Measurements from ENCODE around the gene FAM114A2.
"Not testable (repeated sequence)": the region's sequence is repeated elsewhere in the genome, so short reads cannot be mapped to it uniquely, and the experiment has no call there.

The FAM114A2 gene

DNA sequence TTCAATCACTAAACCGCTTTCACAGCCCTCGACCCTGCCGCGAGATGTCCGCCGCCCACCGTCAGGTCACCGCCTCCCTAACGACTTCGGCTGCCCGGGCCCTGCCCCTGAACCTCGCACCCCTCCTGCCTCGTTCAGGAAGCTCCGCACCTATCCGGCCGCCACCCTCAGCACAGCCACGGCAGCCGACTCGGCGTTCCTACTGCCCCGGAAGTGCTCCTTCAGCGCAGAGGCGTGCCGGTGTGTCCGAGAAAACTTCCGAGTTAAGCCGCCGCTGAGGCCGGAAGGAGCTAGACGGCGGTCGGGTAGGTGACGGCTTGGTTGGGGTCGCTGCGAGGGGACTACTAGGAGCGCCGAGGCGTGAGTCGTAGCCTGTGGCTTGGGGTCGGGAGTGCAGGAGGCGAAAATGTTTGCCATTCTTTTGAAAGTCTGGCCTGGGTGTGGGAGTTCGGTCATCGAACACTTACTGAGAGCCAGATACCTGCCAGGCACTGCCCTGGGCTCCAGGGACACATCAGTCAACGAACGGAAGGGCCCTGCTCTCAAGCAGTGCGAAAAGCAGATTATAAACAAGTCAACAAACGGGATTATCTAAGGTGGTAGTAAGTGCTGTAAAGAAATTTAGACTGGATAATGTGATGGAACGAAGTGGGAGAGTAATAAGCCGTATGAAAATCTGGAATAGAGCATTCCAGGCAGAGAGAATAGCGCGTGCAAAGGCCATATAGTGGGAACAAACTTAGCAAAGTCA is at the start of gene FAM114A2, which contains the start of gene MFAP3:
FAM114A2 (minus strand) TSS at position 204 of the 751 bp plus-strand sequence. CDS start 3,957 bp downstream, outside the sequence.
MFAP3 (plus strand) TSS at position 261 of the 751 bp plus-strand sequence. CDS start 10,756 bp downstream, outside the sequence.
- peak; percentile 73 for DNase-seq

DNA sequence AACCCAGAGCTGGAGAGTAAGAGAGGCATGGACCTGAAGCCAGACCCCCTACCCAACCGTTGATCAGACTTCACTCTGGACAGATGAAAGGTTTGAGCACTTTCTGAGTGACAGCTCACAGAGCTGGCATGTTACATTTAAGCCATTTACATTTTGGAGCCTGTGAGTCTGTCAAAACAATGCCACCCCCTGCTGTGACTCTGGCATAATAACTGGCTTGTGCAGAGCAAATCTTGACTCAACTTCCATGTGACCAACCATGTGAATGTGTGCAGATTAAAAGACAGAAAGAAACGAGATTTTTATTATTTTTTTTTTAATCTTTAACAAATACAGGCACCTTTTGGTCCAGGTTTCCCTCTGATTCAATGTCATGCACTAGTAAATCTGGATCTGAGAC is 48.5 kb upstream of the FAM114A2 start:
- no peak for DNase-seq

DNA sequence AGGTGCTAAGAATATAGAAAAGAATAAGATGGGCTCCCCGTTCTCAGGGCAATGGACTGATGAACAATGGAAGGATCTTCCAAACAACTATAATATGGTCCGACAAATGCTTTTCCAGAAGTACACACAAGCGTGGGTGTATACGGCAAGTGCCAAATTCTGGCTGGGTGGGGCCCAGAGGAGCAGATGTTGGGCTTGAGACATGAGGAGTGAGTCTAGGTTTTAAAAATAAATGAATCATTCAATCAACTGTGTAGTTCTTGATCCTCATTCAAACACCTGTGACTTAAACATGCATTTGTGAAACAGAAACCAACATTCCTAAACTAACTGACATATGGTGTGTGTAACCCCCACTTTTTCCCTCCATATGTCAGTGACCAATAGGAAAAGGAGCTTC is 47.9 kb upstream of the FAM114A2 start:
- no peak for DNase-seq

DNA sequence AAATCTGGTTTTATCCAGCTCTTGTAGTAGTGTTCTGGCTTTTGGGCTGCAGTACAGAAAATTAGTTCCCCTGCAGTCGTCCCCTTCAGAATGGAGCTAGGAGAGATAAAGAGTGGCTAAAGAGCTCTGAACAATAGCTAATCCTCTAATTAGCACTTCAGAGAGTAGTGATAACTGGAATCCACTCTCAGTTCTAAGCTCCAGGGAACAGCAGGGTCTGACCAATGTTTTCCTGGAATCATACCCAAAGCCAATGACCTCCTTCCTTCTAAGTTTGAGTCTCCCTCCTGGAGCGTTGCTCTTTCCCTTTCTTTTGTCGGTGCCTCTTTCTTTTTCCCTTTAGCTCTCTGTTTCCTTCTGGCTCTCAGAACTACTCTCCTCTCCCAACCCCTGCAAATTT is 47.4 kb upstream of the FAM114A2 start:
- no peak for DNase-seq

DNA sequence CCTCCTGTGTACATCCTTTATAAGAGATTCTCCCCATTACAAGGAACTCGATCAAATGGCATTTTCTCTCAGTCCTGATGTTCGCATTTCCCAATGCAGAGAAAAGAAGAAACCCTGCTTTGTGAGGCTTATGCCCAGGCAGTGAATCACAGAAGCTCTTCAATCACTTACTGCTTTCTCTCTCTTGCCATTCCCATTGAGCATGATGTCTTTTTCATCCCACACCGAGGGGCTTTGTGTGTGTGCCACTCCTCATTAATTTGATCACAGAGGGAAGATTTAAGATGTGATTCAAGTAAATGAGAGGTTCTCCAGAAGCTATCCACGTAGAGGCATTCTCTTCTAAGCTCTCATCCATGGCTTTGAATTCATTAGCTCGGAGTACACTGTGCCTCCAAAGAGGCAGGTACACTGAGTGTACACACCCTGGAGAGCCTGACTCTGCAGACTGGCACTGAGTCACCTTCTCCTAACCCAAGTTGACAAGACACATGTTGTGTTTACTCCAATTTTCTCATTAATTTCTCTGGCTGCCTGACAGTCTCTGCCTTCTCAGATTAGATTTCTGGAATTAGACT is 45.4 kb upstream of the FAM114A2 start:
- DNase-seq, result no peak

DNA sequence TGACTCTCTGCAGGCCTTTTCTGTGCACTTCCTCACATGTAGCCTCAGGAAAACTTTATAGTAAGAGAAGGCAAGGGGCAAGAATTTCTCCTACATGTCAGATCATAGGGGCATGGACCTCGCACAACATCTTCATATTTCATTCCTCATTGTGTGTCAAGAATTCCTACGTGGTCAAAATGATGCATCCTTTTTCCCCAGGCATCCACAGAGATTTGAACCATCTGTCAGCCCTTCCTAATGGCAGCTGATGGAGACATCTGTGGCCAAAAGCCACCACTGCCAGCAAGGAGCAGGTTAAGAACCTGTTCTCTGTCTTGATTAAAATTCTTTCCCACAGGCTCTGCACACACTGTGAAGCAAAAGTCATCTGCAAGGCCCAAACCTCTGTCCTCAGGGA is 42.5 kb upstream of the FAM114A2 start:
- no peak for DNase-seq

DNA sequence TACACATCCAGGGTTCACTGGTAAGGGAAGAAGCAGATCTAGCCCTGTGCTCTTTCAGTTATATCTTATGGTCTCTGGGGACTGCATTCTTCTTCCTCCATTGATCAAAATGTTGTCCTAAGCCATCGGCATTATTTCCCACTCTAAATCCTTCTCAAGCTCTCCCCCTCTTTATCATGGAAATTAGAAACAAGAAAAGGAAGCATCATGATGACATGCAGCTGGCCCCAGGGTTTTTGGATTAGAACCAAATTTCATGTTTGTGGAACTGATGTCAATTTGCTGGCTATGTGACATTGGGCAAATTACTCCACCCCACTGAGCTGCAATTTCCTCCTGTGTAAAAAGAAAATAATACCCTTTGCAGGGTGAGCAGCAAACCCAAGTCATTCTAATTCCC is 39.6 kb upstream of the FAM114A2 start:
- no peak for DNase-seq

DNA sequence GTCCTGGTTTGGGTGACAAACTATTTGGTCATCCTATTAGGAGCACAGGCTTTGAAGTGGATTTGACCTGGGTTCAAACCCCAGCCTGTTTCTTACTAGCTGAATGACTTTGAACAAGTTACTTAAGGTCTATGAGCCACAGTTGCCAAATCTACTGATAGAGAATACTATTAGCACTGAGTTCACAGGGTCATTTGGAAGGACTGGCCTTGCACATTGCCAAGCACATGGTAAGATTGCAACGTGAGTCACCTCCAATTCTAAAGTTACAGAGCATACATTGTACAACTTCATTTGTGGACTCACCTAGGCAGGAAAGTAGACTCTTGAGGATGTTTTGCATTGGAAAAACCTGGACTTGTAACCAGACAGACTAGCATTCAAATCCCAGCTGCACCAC is 39.0 kb upstream of the FAM114A2 start:
- no peak for DNase-seq

DNA sequence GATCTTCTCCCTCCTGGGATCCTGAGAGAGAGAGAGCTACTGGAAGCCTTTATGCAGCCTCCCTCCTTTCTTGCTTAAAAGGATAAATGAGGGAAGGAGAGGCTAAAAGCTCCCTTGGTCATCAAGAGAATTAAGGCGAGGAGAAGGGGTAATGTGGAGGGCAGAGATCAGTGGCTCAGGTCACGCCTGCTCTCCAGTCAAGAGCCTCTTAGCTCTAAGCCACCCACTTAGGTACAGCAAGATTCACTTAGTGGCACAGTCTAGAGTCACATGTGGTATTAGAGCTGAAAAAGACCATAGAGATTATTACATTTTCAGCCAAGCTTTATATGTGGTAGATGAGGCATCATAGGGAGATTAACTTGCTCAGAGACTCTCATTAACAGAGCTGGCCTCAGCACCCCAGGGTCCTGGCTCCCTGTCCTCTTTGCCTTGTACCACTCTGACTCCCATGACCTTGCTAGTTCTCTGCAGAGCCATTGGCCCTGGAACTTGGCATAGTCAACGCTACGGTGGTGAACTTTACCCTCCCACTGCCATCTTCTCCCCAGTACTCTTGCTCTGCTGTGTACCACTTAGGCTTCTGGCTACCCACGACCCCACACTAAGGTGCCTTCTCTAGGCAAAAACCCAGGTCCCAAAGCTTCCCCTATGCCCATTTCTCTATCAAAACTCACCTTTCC is 37.7 kb upstream of the FAM114A2 start:
- no peak for DNase-seq

DNA sequence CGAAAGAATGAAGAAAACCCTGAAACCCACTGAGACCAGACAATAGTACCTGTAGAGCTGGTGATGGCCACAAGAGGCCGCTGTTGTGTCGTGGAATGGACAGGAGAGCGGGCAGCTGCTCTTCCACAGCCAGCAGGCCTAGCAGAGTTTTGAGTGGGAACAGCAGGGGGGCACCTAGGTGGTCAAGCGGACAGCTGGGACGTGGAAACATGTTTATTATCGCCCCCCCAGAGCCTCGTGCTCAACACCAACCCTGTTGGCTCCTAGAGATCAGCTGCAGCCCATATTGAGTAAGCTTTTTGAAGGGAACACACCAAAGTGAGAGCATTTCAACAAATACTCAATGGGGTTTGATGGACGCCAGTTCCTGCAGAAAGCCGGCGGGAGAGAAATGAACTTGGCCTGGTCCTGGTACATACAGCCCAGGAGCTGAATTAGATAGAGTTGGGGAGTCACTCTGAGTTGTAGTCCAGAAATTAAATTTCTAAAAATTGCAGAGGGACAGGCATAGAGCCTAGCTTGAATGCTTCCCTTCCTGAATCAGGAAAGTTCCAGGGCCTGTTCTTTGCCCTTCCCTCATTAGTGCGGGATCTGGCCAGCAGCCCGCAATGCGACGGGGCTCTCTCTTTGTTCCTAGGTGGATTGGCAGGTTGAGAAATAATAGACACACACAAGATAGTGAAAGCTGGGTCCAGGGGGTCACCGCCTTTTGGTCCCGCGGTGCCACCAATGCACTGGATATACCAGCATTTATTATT is 33.9 kb upstream of the FAM114A2 start:
- peak; percentile 81 for DNase-seq

DNA sequence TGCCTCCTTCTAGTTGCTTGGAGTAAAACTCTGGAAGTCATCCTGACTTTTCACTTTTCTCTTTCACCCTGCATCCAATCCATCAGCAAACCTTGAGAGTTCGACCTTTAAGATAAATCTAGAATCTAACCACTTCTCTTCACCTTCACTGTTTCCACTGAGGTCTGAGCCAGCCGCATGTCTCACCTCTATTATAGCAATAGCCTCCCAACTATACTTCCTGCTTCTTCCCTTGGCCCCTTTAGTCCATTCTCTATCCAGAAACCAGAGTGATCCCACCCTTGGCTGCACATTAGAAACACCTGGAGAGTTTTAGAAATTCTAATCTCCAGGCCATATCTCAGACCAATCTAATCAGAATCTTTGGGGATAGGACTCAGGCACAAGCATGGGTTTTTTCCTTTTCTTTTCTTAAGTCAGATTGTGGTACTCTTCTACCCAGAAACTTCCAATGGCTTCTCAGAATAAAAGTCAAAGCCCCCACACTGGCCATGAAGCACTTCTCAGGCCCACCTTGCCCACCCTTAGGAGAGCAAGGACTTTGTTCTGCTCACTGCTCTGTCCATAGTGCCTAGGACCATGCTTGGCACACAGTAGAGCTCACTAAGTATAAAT is 33.2 kb upstream of the FAM114A2 start:
- no peak for DNase-seq

DNA sequence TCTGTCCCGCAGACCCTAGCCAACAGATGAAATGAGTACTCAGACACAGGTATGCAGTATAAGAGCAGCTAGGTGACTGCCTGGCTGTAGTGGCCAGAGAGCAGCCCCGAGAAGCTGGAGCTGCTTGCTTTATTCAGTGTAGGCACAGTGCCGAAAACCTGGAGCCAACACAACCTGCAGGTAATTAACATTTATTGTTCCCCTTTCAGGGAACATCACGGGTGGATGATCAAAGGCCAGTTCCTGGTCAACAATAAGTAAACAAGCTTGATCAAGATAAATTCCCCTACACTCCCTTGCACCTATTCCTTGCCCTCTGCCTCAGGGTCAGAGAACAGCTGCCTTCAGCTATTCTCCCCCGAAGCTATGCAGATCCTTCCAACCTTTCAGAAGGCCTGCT is 31.1 kb upstream of the FAM114A2 start:
- not testable (repeated sequence) for DNase-seq

DNA sequence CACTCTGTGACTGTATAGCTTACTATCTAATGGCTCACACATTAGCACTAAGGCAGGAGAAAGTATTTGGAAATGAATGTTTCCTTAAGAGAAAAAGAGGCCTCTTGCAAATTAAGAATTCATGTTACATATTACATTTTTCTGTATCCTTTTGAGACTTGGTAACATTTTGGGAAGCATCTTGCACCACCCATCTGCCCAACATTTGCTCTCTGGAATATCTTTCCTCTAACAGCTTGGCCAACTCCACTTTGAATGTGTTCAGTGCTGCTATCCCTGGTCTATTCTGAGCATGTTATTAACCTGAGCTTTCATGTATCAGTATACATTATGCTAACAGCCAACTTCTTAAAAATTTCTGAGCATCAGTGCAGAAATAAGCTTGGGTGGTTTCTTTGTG is 27.3 kb upstream of the FAM114A2 start:
- no peak for DNase-seq

DNA sequence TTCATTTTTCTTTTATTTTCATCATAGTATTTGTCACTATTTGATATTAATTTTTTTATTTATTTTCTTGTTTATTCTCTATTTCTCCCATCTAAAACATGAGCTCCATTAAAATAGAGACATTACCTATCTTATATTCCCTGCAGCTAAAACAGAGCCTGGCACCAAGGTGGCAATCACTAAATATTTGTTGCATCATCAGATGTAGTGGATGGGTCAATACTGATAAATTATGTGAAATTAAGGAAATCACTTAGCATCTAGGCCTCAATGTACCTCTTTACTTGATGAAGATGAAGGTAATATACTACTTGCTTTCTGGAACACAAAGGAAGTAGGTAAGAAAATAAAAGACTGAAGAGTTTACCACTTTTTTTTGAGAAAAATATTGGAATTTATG is 24.7 kb upstream of the FAM114A2 start:
- no peak for DNase-seq

DNA sequence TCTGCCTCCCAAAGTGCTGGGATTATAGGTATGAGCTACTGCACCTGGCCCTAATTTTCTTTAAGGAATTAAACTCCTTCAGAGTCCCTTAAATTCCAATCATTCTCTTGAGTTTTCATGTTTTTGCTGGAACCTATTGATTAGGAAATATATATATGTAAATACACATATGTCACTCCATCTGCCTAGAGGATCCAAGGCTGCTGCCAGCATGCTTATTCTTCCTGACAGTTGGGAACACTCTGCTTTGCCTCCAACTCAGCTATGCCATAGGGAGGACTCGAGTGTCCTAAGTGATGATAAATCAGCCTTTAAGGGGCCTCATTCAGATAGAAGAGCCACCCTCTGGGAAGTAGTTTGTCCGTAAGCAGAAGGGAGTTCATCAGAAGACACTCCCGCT is 21.9 kb upstream of the FAM114A2 start:
- no peak for DNase-seq

DNA sequence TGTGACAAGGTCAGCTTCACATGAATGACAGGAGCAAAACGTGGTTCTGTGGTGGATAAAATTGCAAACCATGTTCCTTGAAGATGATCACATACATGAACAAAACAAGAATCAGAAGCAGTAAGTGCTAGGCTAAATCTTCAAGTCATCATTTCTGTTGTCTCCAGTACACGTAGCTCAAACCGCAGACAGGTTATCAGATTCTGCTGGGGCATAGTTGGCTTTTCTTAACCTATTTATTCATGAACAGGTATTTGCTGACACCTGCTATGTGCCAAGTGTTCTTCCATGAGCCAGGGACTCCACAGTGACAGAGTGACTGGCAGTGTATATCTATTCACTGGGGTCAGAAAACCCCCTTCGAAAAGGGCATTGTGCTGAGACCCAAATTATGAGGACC is 20.9 kb upstream of the FAM114A2 start:
- no peak for DNase-seq

DNA sequence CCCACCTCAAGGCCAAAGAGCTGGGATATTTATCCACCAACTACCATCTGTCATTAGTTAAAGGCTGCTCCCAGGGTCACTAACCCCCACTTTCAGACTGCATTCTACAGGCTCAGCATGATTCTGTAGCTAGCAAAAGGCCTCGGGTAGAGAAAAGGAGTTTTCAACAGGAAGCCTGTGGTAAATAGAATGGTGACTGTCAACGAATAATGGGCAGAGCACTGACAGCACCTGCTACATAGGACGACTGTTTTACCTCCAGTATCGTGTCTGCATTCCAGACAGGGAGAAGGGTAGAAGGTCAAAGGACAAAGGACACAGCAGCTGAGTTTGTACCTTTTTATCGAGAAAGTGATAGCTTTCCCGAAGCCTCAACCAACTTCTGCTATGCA is 20.3 kb upstream of the FAM114A2 start:
- DNase-seq, result no peak

DNA sequence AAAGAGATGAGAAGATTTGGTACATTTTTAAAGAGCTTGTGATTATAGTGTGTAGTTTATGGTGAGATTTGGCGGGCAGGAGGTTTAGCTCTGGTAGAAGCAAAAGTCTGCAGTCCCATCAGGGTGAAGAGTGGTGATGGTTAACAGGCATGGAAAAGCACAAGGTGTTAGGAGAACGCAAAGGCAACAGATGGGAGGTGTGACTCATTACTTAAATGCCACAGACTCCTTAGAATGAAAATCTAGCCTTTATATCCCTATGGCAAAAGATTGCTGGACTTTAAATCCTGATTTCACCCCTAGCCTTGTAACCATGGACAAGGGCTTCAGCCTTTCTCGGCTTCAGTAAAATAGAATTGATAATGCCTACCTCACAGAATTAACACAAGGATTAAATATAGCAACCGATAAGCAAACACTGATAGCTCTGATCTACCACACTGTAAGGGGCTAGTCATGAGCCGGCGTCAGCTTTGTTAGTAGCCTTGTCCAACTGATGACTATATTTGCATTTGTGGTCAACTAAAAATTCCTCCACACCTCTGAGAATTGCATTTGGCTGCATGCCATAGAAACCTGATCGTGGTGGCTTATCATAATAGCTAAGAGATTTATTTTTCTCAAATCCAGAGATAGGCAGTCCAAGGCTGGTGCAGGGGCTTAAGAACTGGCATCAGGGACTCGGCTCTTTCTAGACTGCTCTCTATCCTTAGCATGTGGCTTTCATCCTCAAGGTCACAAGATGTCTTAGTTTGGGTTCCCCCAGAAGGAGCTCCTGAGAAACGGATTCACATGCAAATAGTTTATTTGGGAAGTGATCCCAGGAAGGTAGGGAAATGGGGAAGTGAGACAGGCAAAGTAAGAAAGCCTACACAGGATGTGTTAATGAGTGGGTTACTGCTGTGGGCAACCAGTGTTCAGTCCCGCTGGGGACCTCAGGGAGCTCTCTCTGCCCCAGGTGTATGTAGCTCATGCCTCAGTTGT is 19.6 kb upstream of the FAM114A2 start:
- DNase-seq, result no peak

DNA sequence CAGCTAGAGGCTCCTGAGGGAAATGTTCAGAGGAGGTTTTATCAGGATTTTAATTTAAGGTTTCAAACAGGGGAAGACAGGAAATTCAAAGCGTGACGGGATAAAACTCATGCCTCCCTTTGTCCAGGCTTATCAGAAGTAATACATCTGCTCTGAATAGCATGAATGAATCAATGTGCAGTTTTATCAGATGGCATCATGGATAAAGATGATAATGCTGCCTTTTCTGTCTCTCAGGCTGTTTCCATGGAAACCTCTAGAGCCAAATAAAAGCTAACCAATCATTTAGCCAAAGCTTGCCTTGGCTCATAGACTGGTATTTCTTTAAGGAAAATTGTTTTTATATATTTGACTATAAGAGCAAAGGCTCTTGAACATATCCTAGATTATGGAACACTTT is 16.5 kb upstream of the FAM114A2 start:
- DNase-seq, result no peak

DNA sequence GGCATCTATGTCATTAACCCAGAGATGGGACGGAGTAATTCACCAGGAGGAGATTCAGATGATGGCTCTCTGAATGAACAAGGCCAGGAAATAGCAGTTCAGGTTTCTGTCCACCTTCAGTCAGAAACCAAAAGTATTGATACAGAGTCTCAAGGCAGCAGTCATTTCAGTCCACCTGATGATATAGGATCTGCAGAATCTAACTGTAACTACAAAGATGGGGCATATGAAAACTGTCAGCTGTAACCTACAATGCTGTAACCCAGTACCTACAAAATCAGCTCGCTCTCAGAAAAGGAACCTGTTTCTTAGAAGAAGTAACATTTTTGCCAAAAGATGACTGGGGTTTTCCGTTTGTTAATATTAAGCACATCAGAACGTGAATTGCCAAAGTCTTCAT is 14.8 kb upstream of the FAM114A2 start:
- no peak for DNase-seq

DNA sequence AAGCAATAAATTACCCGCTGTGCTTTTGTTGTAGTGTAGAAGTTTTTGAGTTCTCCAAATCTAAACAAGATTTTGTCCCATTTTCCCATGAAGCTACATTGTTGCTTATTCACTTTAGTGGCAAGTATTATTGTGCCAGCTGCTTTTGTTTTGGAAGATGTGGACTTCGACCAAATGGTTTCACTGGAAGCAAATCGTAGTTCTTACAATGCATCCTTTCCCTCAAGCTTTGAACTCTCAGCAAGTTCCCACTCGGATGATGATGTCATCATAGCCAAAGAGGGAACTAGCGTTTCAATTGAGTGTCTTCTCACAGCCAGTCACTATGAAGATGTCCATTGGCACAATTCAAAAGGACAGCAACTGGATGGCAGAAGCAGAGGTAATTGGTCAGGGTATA is 10.9 kb upstream of the FAM114A2 start:
- DNase-seq, result no peak

DNA sequence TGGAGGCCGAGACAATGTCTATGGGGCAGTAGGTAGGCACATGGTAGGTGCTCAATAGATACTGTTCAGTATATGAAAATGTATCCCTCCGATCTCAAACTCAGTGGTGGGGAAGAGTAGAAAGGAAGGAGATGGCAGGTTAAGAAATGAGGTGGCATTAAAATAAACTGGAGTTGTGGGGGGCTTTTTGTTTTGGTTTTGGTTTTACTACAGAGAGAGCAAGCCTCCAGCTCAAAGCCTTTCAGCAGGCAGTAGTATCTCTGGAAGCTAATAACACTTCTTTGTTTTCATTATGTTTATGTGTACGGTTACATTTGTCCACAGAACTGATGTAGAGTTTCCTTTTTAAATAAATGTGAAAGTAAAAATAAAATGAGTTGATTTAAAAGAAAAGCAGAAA is 8.6 kb upstream of the FAM114A2 start:
- DNase-seq, result no peak
